ENCODE results near the gene RFC1. TPM values are rescaled to one million over a fixed set of nuclear protein-coding genes. Genes with fewer than 3 reads are reported as not detected.

The RFC1 gene
- total RNA-seq, 1 experiment from 2014 or later: 56.8 TPM

GRCh38 chr4:39337841-39338240, 28.3 kb downstream of the RFC1 start:
- WGBS (ENCODE audit: extremely low coverage, insufficient read length, low lambda C conversion rate): 100% methylated on average over 1 of the region's 4 CpGs
- no peaks in the 10 kb centered on the region for H3K27me3 Mint-ChIP-seq (ENCODE audit: low read depth)
- H3K23ac ChIP-seq (ENCODE audit: insufficient read length, low read depth, low read length): no peak overlapping the region
- no peak overlapping the region for H4K91ac ChIP-seq (ENCODE audit: insufficient read length, low read depth, low read length)
- no peak for DNase-seq
- H2BK5ac ChIP-seq (ENCODE audit: insufficient read length, low read length): no peak overlapping the region
- H3K4me2 ChIP-seq (ENCODE audit: insufficient read depth, insufficient read length, low read length): no peak overlapping the region
- no peak overlapping the region for H2AFZ ChIP-seq (ENCODE audit: low read length)
- no peaks in the 10 kb centered on the region for H3K9me3 Mint-ChIP-seq
- no peak overlapping the region for H2BK120ac ChIP-seq (ENCODE audit: low read depth, low read length, poor library complexity, severe bottlenecking)
- no peak overlapping the region for H3K18ac ChIP-seq (ENCODE audit: insufficient read length, low read depth, low read length)
- H3K4me1 ChIP-seq (ENCODE audit: insufficient read depth, low read length): no peaks in the 10 kb centered on the region
- no peak overlapping the region for H3K27ac ChIP-seq (ENCODE audit: insufficient read length, low read depth, low read length)
- no peaks in the 10 kb centered on the region for H4K20me1 ChIP-seq (ENCODE audit: control insufficient read depth, insufficient read depth, insufficient read length)
- TF ChIP-seq CTCF (conservative IDR thresholded peaks at IDR 0.05): no peak
- no peaks in the 10 kb centered on the region for H3K79me1 ChIP-seq (ENCODE audit: insufficient read depth, low read depth, low read length, poor library complexity, severe bottlenecking)
- no peak overlapping the region for H3K4me3 Mint-ChIP-seq
- H3K36me3 Mint-ChIP-seq (ENCODE audit: insufficient read depth in 1 of 3, low read depth in 3 of 3): peaks cover 3 to 24% (median 19%) of the 10 kb centered on the region in 3 experiments; a peak in 6 of 7 replicates
- H3K9ac ChIP-seq (ENCODE audit: extremely low read depth, insufficient read length, low read length): no peak overlapping the region
- no peak overlapping the region for H2BK15ac ChIP-seq (ENCODE audit: low read depth, low read length)
- no peak overlapping the region for H2AK5ac ChIP-seq (ENCODE audit: insufficient read length, low read length)
- no peak overlapping the region for H3K4ac ChIP-seq (ENCODE audit: low read depth, low read length)
- peak overlapping the region in 2 of 3 experiments; percentile 24 to 32; a peak in 2 of 7 replicates for H3K27ac Mint-ChIP-seq
- no peak overlapping the region for H2BK20ac ChIP-seq (ENCODE audit: low read depth, low read length, poor library complexity, severe bottlenecking)
- no peaks in the 10 kb centered on the region for H3K9me3 ChIP-seq (ENCODE audit: control insufficient read depth, low read depth, low read length)
- H3K14ac ChIP-seq (ENCODE audit: insufficient read depth, low read length): no peak overlapping the region
- H4K5ac ChIP-seq (ENCODE audit: insufficient read length, low read depth, low read length): no peak overlapping the region
- no peak overlapping the region for H4K8ac ChIP-seq (replicated peaks; ENCODE audit: insufficient read length, low read depth, low read length)
- H3K4me1 Mint-ChIP-seq: no peaks in the 10 kb centered on the region
- no peaks in the 10 kb centered on the region for H3K79me2 ChIP-seq (ENCODE audit: insufficient read depth, low read length)
- no peaks in the 10 kb centered on the region for H3K27me3 ChIP-seq (ENCODE audit: insufficient read depth, low read length)
- no peak overlapping the region for H3T11ph ChIP-seq (ENCODE audit: low read length)
- H3K56ac ChIP-seq (ENCODE audit: insufficient read length, low read depth, low read length): no peak overlapping the region
- no peaks in the 10 kb centered on the region for H3K23me2 ChIP-seq (ENCODE audit: insufficient read length, low read depth, low read length, poor library complexity, severe bottlenecking)
- H2BK12ac ChIP-seq (ENCODE audit: insufficient read length, low read depth, low read length): no peak overlapping the region
